Measurements from ENCODE around the gene ZSCAN16. TPM values are rescaled to one million over a fixed set of nuclear protein-coding genes. Genes with fewer than 3 reads are reported as not detected.

The ZSCAN16 gene
- total RNA-seq, 2 experiments from 2014 or later = 3.2 to 5.5 TPM

GRCh38 chr6:28136585-28137504 lies 12.4 kb downstream of the ZSCAN16 start:
- ChIA-PET CTCF (interaction anchor here (0.6 to 1.8 kb wide), 3 partner anchors 127 to 293 kb away, joined by 3 to 5 read pairs (median 5); no protein-coding TSS in a partner anchor), POLR2A (interaction anchor here (0.6 kb wide), 1 partner anchor 25 kb away, joined by 7 read pairs; no protein-coding TSS in a partner anchor)
- DNase-seq = peak; percentile 76
- Mint-ChIP-seq H3K9me3 (no peaks in the 10 kb centered on the region), H3K27ac (peak overlapping the region; percentile 99), H3K4me3 (peak overlapping the region; percentile 99), H3K27me3 (no peaks in the 10 kb centered on the region), H3K36me3 (ENCODE audit: low read depth) (peaks cover 18% of the 10 kb centered on the region), H3K4me1 (peaks cover 71% of the 10 kb centered on the region)

- Mint-ChIP-seq H3K4me3 (peak overlapping the region; percentile 99), H3K9me3 (no peaks in the 10 kb centered on the region), H3K27ac (peak overlapping the region; percentile 99), H3K4me1 (peaks cover 76% of the 10 kb centered on the region), H3K27me3 (no peaks in the 10 kb centered on the region), H3K36me3 (ENCODE audit: low read depth) (peaks cover 18% of the 10 kb centered on the region)
- CTCF ChIA-PET = interaction anchor here (1.7 to 1.8 kb wide), 2 partner anchors 13 to 219 kb away, joined by 4 to 5 read pairs; partner anchors contain the start of gene ZSCAN16
- DNase-seq = peak; percentile 16
- POLR2A ChIA-PET = no interaction called here
Observed at GRCh38 chr6:28137505-28137981, 13.1 kb downstream of the ZSCAN16 start.

GRCh38 chr6:28139860-28140543 lies 15.6 kb downstream of the ZSCAN16 start:
- peak; percentile 20 for DNase-seq
- ChIA-PET POLR2A (interaction anchor here (0.7 kb wide), 1 partner anchor 246 kb away, joined by 3 read pairs; no protein-coding TSS in a partner anchor), CTCF (interaction anchor here (1.0 to 4.5 kb wide), 6 partner anchors 14 to 216 kb away, joined by 3 to 15 read pairs (median 3); partner anchors contain the start of genes ZSCAN16 and ZSCAN26)
- peaks cover 71% of the 10 kb centered on the region for H3K4me1 Mint-ChIP-seq
- peak overlapping the region; percentile 98 for H3K4me3 Mint-ChIP-seq
- H3K27ac Mint-ChIP-seq = peak overlapping the region; percentile 92
- no peaks in the 10 kb centered on the region for H3K9me3 Mint-ChIP-seq
- peaks cover 15% of the 10 kb centered on the region for H3K36me3 Mint-ChIP-seq (ENCODE audit: low read depth)
- H3K27me3 Mint-ChIP-seq = no peaks in the 10 kb centered on the region

DNA sequence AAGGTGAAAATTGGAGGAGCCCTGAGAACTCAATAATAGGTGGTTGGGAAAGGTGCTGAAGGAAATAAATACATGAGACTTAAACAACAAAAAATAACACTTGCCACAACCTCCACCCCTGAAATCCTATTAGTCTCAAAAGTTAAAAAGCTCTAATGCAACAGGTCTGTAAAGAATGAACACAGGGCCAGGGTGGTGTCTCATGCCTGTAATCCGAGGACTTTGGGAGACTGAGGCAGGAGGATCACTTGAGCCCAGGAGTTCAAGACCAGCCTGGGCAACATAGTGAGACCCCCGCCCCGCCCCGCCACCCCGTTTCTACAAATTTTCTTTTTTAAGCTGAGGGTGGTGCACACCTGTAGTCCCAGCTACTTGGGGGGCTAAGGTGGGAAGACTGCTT lies 16.2 kb downstream of the ZSCAN16 start:
- POLR2A ChIA-PET = interaction anchor here (0.6 to 1.6 kb wide), 2 partner anchors 10 to 126 kb away, joined by 6 to 14 read pairs; partner anchors contain the start of gene ZSCAN26
- Mint-ChIP-seq H3K4me3 (peak overlapping the region; percentile 98), H3K36me3 (ENCODE audit: low read depth) (peaks cover 21% of the 10 kb centered on the region), H3K27me3 (no peaks in the 10 kb centered on the region), H3K27ac (peak overlapping the region; percentile 92), H3K9me3 (no peaks in the 10 kb centered on the region), H3K4me1 (peaks cover 72% of the 10 kb centered on the region)
- CTCF ChIA-PET = interaction anchor here (0.6 to 4.5 kb wide), 8 partner anchors 13 to 800 kb away, joined by 3 to 15 read pairs (median 3); partner anchors contain the start of genes ZSCAN16 and ZSCAN26
- DNase-seq = no peak

DNA sequence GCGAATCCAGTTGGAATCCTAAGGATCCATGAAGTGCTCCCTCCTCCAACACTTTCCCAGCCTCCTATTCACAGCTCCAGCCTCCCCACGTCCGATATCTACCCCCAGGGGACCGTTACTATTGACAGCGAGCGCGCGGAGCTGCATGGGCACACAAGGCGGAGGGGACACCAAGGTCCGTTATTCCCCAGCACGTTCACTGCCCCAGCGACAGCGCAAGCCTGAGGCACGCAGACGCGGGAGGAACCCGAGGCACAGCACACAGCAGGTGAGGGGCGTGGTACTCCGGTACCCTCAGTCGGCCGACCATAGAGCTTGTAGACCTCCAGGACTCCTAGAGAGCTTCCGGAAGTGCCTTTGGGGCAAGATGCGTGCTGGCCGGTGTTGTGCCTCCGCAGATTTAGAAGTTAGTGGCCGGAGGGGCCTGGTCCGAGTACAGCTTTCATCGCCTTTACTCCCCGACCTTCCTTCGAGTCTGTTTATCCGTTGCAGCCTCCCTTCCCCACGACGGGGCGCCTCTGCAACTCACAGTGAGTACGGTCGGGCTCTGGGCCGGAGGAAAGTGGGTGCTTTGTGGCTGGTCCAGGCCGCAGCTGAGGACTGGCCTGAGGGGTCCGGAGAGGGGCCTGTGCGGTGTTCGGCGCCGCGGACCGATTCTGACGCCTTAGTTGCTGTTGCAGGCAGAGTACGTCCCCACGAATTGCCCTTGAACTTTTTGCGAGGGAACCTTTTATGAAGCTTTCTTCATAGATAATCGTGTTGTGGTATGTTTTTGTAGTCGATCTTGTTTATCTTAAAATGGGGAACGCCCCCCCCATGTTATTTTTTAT lies 17.3 kb downstream of the ZSCAN16 start, which contains the start of gene ZKSCAN8:
TSS of gene ZKSCAN8 (plus strand) at position 384 of the 830 bp plus-strand sequence. CDS start 6,525 bp downstream, outside the sequence.
- peaks cover 27% of the 10 kb centered on the region for H3K36me3 Mint-ChIP-seq (ENCODE audit: low read depth)
- peak within 1 kb of the TSS; percentile 98 for H3K4me3 Mint-ChIP-seq
- peak; percentile 82 for DNase-seq
- peak within 1 kb of the TSS; percentile 96 for H3K27ac Mint-ChIP-seq
- no peaks in the 10 kb centered on the region for H3K9me3 Mint-ChIP-seq
- peaks cover 63% of the 10 kb centered on the region for H3K4me1 Mint-ChIP-seq
- ChIA-PET CTCF (interaction anchor here (0.8 to 4.5 kb wide), 7 partner anchors 10 to 214 kb away, joined by 3 to 15 read pairs (median 4); no protein-coding TSS in a partner anchor), POLR2A (interaction anchor here (0.9 to 1.6 kb wide), 3 partner anchors 11 to 125 kb away, joined by 3 to 6 read pairs (median 3); partner anchors contain the start of genes ZKSCAN4 and ZSCAN26)
- no peaks in the 10 kb centered on the region for H3K27me3 Mint-ChIP-seq

DNA sequence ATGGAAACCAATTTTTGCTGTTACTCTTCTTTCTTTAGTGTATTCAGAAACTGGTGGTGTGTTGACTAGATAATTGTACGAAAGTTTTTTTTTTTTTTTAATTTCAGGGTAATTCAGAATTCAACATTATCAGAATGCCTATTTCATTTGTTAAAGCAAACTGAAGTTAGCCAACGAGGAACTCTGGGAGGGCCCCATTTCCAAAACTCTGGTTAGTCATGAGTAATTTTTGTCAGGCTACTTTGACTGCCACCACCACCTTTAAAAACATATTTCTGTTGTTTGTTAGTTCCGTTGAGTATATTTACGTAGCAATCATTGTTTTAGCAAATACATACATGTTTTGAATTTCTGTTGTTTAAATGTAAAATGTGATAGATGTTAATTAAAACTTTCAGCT lies 18.0 kb downstream of the ZSCAN16 start:
- Mint-ChIP-seq H3K9me3 (no peaks in the 10 kb centered on the region), H3K36me3 (ENCODE audit: low read depth) (peaks cover 27% of the 10 kb centered on the region), H3K27ac (peak overlapping the region; percentile 96), H3K27me3 (no peaks in the 10 kb centered on the region), H3K4me3 (peak overlapping the region; percentile 98), H3K4me1 (peaks cover 63% of the 10 kb centered on the region)
- CTCF ChIA-PET = interaction anchor here (1.0 to 4.5 kb wide), 3 partner anchors 11 to 213 kb away, joined by 3 to 15 read pairs (median 9); no protein-coding TSS in a partner anchor
- POLR2A ChIA-PET = no interaction called here
- no peak for DNase-seq

GRCh38 chr6:28145231-28145630 lies 20.8 kb downstream of the ZSCAN16 start:
- H3K27me3 Mint-ChIP-seq = no peaks in the 10 kb centered on the region
- CTCF ChIA-PET = interaction anchor here (0.6 kb wide), 1 partner anchor 124 kb away, joined by 3 read pairs; no protein-coding TSS in a partner anchor

GRCh38 chr6:28152531-28152930 lies 28.1 kb downstream of the ZSCAN16 start:
- Mint-ChIP-seq H3K9me3 (peaks cover 30% of the 10 kb centered on the region), H3K36me3 (ENCODE audit: low read depth) (peaks cover 90% of the 10 kb centered on the region), H3K4me1 (no peaks in the 10 kb centered on the region), H3K27ac (no peak overlapping the region), H3K27me3 (no peaks in the 10 kb centered on the region), H3K4me3 (no peak overlapping the region)
- DNase-seq = no peak
- ChIA-PET CTCF (interaction anchor here (0.6 to 1.9 kb wide), 4 partner anchors 9 to 14 kb away, joined by 3 to 9 read pairs (median 4); partner anchors contain the start of gene ZKSCAN8), POLR2A (interaction anchor here (1.1 kb wide), 1 partner anchor 11 kb away, joined by 3 read pairs; the partner anchor contains the start of gene ZKSCAN8)

More at GRCh38 chr6:28145231-28145630, 20.8 kb downstream of the ZSCAN16 start:
- H3K9me3 Mint-ChIP-seq = no peaks in the 10 kb centered on the region
- H3K4me3 Mint-ChIP-seq = no peak overlapping the region
- peaks cover 49% of the 10 kb centered on the region for H3K36me3 Mint-ChIP-seq (ENCODE audit: low read depth)
- H3K4me1 Mint-ChIP-seq = peaks cover 41% of the 10 kb centered on the region
- POLR2A ChIA-PET = no interaction called here
- no peak overlapping the region for H3K27ac Mint-ChIP-seq
- DNase-seq = no peak

GRCh38 chr6:28153546-28153945 lies 29.1 kb downstream of the ZSCAN16 start:
- Mint-ChIP-seq H3K27ac (no peak overlapping the region), H3K9me3 (peaks cover 33% of the 10 kb centered on the region), H3K36me3 (ENCODE audit: low read depth) (peaks cover 89% of the 10 kb centered on the region), H3K4me3 (no peak overlapping the region), H3K27me3 (no peaks in the 10 kb centered on the region), H3K4me1 (no peaks in the 10 kb centered on the region)
- ChIA-PET CTCF (interaction anchor here (0.9 to 1.9 kb wide), 3 partner anchors 11 to 130 kb away, joined by 3 to 9 read pairs (median 4); partner anchors contain the start of gene ZKSCAN8), POLR2A (no interaction called here)
- DNase-seq = no peak

GRCh38 chr6:28154357-28154756 lies 29.9 kb downstream of the ZSCAN16 start:
- no peak overlapping the region for H3K27ac Mint-ChIP-seq
- no peak overlapping the region for H3K4me3 Mint-ChIP-seq
- CTCF ChIA-PET = interaction anchor here (0.9 to 1.9 kb wide), 3 partner anchors 12 to 129 kb away, joined by 3 to 9 read pairs (median 4); partner anchors contain the start of gene ZKSCAN8
- no peaks in the 10 kb centered on the region for H3K4me1 Mint-ChIP-seq
- peaks cover 40% of the 10 kb centered on the region for H3K9me3 Mint-ChIP-seq
- no peaks in the 10 kb centered on the region for H3K27me3 Mint-ChIP-seq
- DNase-seq = no peak
- peaks cover 89% of the 10 kb centered on the region for H3K36me3 Mint-ChIP-seq (ENCODE audit: low read depth)
- POLR2A ChIA-PET = no interaction called here

GRCh38 chr6:28158318-28158717 lies 33.9 kb downstream of the ZSCAN16 start:
- ChIA-PET CTCF (interaction anchor here (0.6 kb wide), 1 partner anchor 369 kb away, joined by 3 read pairs; no protein-coding TSS in a partner anchor), POLR2A (no interaction called here)
- no peak for DNase-seq
- Mint-ChIP-seq H3K36me3 (ENCODE audit: low read depth) (peaks cover 81% of the 10 kb centered on the region), H3K4me3 (no peak overlapping the region), H3K4me1 (peaks cover 16% of the 10 kb centered on the region), H3K9me3 (peaks cover 45% of the 10 kb centered on the region), H3K27me3 (no peaks in the 10 kb centered on the region), H3K27ac (peak overlapping the region; percentile 33)
